Parathyroid adenoma (tissue), 2 donors: Measurements from ENCODE around the gene FANCL.
"Not testable (repeated sequence)": the region's sequence is repeated elsewhere in the genome, so short reads cannot be mapped to it uniquely, and the experiment has no call there.

ENCODE experiments used
- H2AFZ ChIP-seq: fragments of 300-600 bp; sonication (generic); one replicate; pipeline ENCODE4 v1.7.0; 2017; ENCODE audit warnings: antibody characterized with exemption, mild to moderate bottlenecking
- H3K27ac ChIP-seq: fragments of 300-600 bp; sonication (generic); one replicate; pipeline ENCODE4 v1.7.0; 2017
- H3K27me3 ChIP-seq: fragments of 300-600 bp; sonication (generic); one replicate; pipeline ENCODE4 v1.7.0; 2017; ENCODE audit warnings: low read length; ENCODE audit not compliant: control insufficient read depth, insufficient read depth
- H3K36me3 ChIP-seq: fragments of 300-600 bp; sonication (generic); one replicate; pipeline ENCODE4 v1.7.0; 2017; ENCODE audit warnings: low read length; ENCODE audit not compliant: control insufficient read depth, insufficient read depth
- H3K4me1 ChIP-seq: fragments of 300-600 bp; sonication (generic); one replicate; pipeline ENCODE4 v1.7.0; 2017; ENCODE audit warnings: control low read depth
- H3K4me2 ChIP-seq: fragments of 300-600 bp; sonication (generic); one replicate; pipeline ENCODE4 v1.7.0; 2017; ENCODE audit warnings: low read length
- H3K4me3 ChIP-seq: fragments of 300-600 bp; sonication (generic); one replicate; pipeline ENCODE4 v1.7.0; 2017; ENCODE audit warnings: low read depth, low read length
- H3K79me2 ChIP-seq: fragments of 300-600 bp; sonication (generic); one replicate; pipeline ENCODE4 v1.7.0; 2017; ENCODE audit warnings: control low read depth
- H3K9ac ChIP-seq: fragments of 300-600 bp; sonication (generic); one replicate; pipeline ENCODE4 v1.7.0; 2017; ENCODE audit warnings: mild to moderate bottlenecking
- H3K9me3 ChIP-seq: fragments of 300-600 bp; sonication (generic); one replicate; pipeline ENCODE4 v1.7.0; 2017; ENCODE audit warnings: low read length; ENCODE audit not compliant: control insufficient read depth
- TF ChIP-seq, protein P1 (sequence below): fragments of 300-600 bp; sonication (generic); IDR thresholded peaks from one replicate; pipeline ENCODE4 v1.7.0; 2017; ENCODE audit warnings: antibody characterized with exemption, mild to moderate bottlenecking
- donor health status: primary hyperparathyroidism.

Gene FANCL

GRCh38 chr2:58227171-58227917, 13.8 kb downstream of the FANCL start:
- Histone ChIP-seq H2AFZ (no peak overlapping the region), H3K27me3 (no peaks in the 10 kb centered on the region), H3K27ac (no peak overlapping the region), H3K9ac (no peak overlapping the region), H3K4me3 (no peak overlapping the region), H3K4me1 (no peaks in the 10 kb centered on the region), H3K4me2 (no peak overlapping the region), H3K9me3 (no peaks in the 10 kb centered on the region), H3K79me2 (no peaks in the 10 kb centered on the region), H3K36me3 (no peaks in the 10 kb centered on the region)
- TF ChIP-seq, protein P1, sequence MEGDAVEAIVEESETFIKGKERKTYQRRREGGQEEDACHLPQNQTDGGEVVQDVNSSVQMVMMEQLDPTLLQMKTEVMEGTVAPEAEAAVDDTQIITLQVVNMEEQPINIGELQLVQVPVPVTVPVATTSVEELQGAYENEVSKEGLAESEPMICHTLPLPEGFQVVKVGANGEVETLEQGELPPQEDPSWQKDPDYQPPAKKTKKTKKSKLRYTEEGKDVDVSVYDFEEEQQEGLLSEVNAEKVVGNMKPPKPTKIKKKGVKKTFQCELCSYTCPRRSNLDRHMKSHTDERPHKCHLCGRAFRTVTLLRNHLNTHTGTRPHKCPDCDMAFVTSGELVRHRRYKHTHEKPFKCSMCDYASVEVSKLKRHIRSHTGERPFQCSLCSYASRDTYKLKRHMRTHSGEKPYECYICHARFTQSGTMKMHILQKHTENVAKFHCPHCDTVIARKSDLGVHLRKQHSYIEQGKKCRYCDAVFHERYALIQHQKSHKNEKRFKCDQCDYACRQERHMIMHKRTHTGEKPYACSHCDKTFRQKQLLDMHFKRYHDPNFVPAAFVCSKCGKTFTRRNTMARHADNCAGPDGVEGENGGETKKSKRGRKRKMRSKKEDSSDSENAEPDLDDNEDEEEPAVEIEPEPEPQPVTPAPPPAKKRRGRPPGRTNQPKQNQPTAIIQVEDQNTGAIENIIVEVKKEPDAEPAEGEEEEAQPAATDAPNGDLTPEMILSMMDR = no peak

GRCh38 chr2:58221909-58222308, 19.2 kb downstream of the FANCL start:
- no peaks in the 10 kb centered on the region for H3K36me3 ChIP-seq
- H3K9ac ChIP-seq = no peak overlapping the region
- H2AFZ ChIP-seq = no peak overlapping the region
- H3K79me2 ChIP-seq = no peaks in the 10 kb centered on the region
- no peak overlapping the region for H3K4me2 ChIP-seq
- H3K4me1 ChIP-seq = no peaks in the 10 kb centered on the region
- H3K9me3 ChIP-seq = no peaks in the 10 kb centered on the region
- H3K27ac ChIP-seq = no peak overlapping the region
- TF ChIP-seq, protein P1 = no peak
- H3K27me3 ChIP-seq = no peaks in the 10 kb centered on the region
- no peak overlapping the region for H3K4me3 ChIP-seq

DNA sequence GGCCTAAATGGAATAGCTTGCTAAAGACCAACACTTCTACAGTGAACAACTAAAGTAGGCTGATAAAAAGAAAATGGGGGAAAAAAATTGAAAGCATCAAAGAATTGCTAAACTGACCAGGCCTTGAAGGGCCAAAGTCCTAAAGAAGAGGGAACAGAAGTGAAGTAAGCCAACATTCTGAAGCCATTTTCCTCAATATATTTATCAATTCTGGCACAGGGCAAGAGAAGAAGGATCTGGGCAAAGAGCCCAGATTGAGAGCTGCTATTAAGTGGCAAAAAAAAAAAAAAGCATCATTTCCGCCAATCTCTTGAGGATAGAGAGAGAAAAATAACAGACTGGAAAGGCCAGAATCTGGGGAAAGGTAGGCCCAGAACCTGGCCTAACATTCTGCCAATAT, 25.7 kb downstream of the FANCL start:
- Histone ChIP-seq H3K4me1 (peaks cover 11% of the 10 kb centered on the region), H3K79me2 (peaks cover 2% of the 10 kb centered on the region), H3K27ac (no peak overlapping the region), H3K4me3 (no peak overlapping the region), H2AFZ (peak overlapping the region; percentile 16), H3K9me3 (no peaks in the 10 kb centered on the region), H3K9ac (no peak overlapping the region), H3K4me2 (no peak overlapping the region), H3K36me3 (no peaks in the 10 kb centered on the region), H3K27me3 (no peaks in the 10 kb centered on the region)
- TF ChIP-seq, protein P1 = no peak

DNA sequence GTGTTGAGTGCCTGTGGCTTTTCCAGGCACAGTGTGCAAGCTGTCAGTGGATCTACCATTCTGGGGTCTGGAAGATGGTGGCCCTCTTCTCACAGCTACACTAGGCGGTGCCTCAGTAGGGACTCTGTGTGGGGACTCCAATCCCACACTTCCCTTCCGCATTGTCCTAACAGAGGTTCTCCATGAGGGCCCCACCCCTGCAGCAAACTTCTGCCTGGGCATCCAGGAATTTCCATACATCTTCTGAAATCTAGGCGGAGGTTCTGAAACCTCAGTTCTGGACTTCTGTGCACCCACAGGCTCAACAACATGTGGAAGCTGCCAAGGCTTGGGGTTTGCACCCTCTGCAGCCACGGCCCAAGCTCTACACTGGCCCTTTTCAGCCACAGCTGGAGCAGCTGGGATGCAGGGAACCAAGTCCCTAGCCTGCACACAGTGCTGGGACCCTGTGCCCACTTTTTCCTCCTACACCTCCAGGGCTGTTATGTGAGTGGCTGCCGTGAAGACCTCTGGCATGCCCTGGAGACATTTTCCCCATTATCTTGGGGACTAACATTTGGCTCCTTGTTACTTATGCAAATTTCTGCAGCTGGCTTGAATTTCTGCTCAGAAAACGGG, 30.1 kb downstream of the FANCL start:
- H3K4me3 ChIP-seq, H3K4me1 ChIP-seq, H2AFZ ChIP-seq, H3K9ac ChIP-seq, H3K27ac ChIP-seq, H3K4me2 ChIP-seq, H3K27me3 ChIP-seq, H3K79me2 ChIP-seq, H3K9me3 ChIP-seq, H3K36me3 ChIP-seq: not testable (repeated sequence)

GRCh38 chr2:58207189-58207588, 33.9 kb downstream of the FANCL start:
- H2AFZ ChIP-seq = no peak overlapping the region
- H3K27me3 ChIP-seq = no peaks in the 10 kb centered on the region
- no peak overlapping the region for H3K27ac ChIP-seq
- no peaks in the 10 kb centered on the region for H3K36me3 ChIP-seq
- H3K4me1 ChIP-seq = no peaks in the 10 kb centered on the region
- H3K79me2 ChIP-seq = peaks cover 2% of the 10 kb centered on the region
- H3K4me3 ChIP-seq = no peak overlapping the region
- no peaks in the 10 kb centered on the region for H3K9me3 ChIP-seq
- no peak overlapping the region for H3K4me2 ChIP-seq
- TF ChIP-seq, protein P1 = no peak
- no peak overlapping the region for H3K9ac ChIP-seq
